Gastrocnemius medialis (tissue), 4 donors: ENCODE results near the gene CLPSL1. TPM values are rescaled to one million over a fixed set of nuclear protein-coding genes. Genes with fewer than 3 reads are reported as not detected.

ENCODE experiments used
- ATAC-seq, 2 donors: fragments of 150-250 bp; one replicate each; pipeline ENCODE4 v1.9.1; 2016
- DNase-seq, 2 donors: peaks; one replicate each; pipeline ENCODE4 v3.0.0-alpha.2; 2019
- H3K27ac ChIP-seq, 4 donors: fragments of 200-600 bp; sonication (generic); 1 replicate in 1 of 4; 2 replicates in 3 of 4; pipeline ENCODE4 v1.5.1; 2016 to 2018; ENCODE audit warnings: mild to moderate bottlenecking in 2 of 4, moderate library complexity in 1 of 4
- H3K27me3 ChIP-seq, 3 donors: fragments of 200-600 bp; sonication (generic) in 2 of 3; 1 replicate in 1 of 3; 2 replicates in 2 of 3; pipeline versions ENCODE4 v1.5.1 to v1.6.0; 2016 to 2019; ENCODE audit warnings: mild to moderate bottlenecking in 1 of 3, moderate library complexity in 1 of 3
- H3K36me3 ChIP-seq, 2 donors: fragments of 200-600 bp; sonication (generic) in 1 of 2; one replicate each; pipeline ENCODE4 v1.5.1; 2017 to 2018
- H3K4me1 ChIP-seq, 2 donors: fragments of 200-600 bp; sonication (generic) in 1 of 2; one replicate each; pipeline ENCODE4 v1.5.1; 2016 to 2017; ENCODE audit warnings: mild to moderate bottlenecking in 2 of 2
- H3K4me3 ChIP-seq, 4 donors: fragments of 200-600 bp; sonication (generic) in 3 of 4; 1 replicate in 1 of 4; 2 replicates in 3 of 4; pipeline ENCODE4 v1.5.1; 2016 to 2019; ENCODE audit warnings: mild to moderate bottlenecking in 2 of 4
- H3K9me3 ChIP-seq, 3 donors: fragments of 200-600 bp; sonication (generic) in 2 of 3; 1 replicate in 1 of 3; 2 replicates in 2 of 3; pipeline ENCODE4 v1.5.1; 2016 to 2019
- CTCF ChIP-seq, 5 experiments: fragments of 450-650 bp in 3 of 5; fragments of 200-600 bp in 2 of 5; sonication (generic) in 2 of 5; IDR thresholded peaks in 4 of 5; conservative IDR thresholded peaks in 1 of 5; 1 replicate in 4 of 5; 2 replicates in 1 of 5; pipeline ENCODE4 v1.5.1; 2016 to 2019; ENCODE audit warnings: antibody characterized with exemption in 5 of 5, mild to moderate bottlenecking in 3 of 5, moderate library complexity in 3 of 5
- POLR2A ChIP-seq, 2 donors: fragments of 450-650 bp; IDR thresholded peaks; one replicate each; pipeline ENCODE4 v1.6.1; 2017; ENCODE audit warnings: antibody characterized with exemption in 2 of 2, mild to moderate bottlenecking in 2 of 2, moderate library complexity in 2 of 2
- in situ Hi-C, 4 donors: fragments of 200-750 bp; cut with MboI; loops; one replicate each; pipeline versions ENCODE4 v1.15.0 to v1.8.0; 2017; ENCODE audit warnings: low sequenced_read_pairs in 4 of 4
- intact Hi-C: fragments of 100-400 bp; cut with DNase I; formaldehyde crosslinking; loops from one replicate; pipeline ENCODE4 v1.15.1; 2023; ENCODE audit warnings: low total_unique reads
- total RNA-seq, 4 donors: library from RNA; depleted of rRNA; stranded (reverse); fragments of >200 nt; gene quantifications; one replicate each; pipeline versions ENCODE4 v1.1.0 to v1.2.3, GENCODE V29; 2016

The CLPSL1 gene
- total RNA-seq, 4 donors from 2014 or later: not detected

- no peaks in the 10 kb centered on the region for H3K4me1 ChIP-seq
- no peak overlapping the region for H3K27ac ChIP-seq
- H3K27me3 ChIP-seq: peaks cover 26 to 38% (median 37%) of the 10 kb centered on the region in 3 donors
- no peaks in the 10 kb centered on the region for H3K9me3 ChIP-seq
- ATAC-seq (no peak), DNase-seq (no peak)
- in situ Hi-C loops (no loop called here), intact Hi-C loops (no loop called here)
- H3K4me3 ChIP-seq: no peak overlapping the region
- TF ChIP-seq CTCF (IDR thresholded peaks at IDR 0.05 in 4 of 5, conservative IDR thresholded peaks at IDR 0.05 in 1 of 5) (no peak), POLR2A (IDR thresholded peaks at IDR 0.05) (no peak)
- H3K36me3 ChIP-seq: no peaks in the 10 kb centered on the region
These were observed 15.1 kb upstream of the CLPSL1 start for GRCh38 chr6:35765739-35766138.

GRCh38 chr6:35769211-35769610, 11.6 kb upstream of the CLPSL1 start:
- DNase-seq (no peak), ATAC-seq (no peak)
- H3K27me3 ChIP-seq: peaks cover 7 to 12% (median 11%) of the 10 kb centered on the region in 3 donors
- H3K9me3 ChIP-seq: no peaks in the 10 kb centered on the region
- no peaks in the 10 kb centered on the region for H3K4me1 ChIP-seq
- no peak overlapping the region for H3K4me3 ChIP-seq
- in situ Hi-C loops: no loop called here
- intact Hi-C loops: no loop called here
- TF ChIP-seq POLR2A (IDR thresholded peaks at IDR 0.05) (no peak), CTCF (IDR thresholded peaks at IDR 0.05 in 4 of 5, conservative IDR thresholded peaks at IDR 0.05 in 1 of 5) (no peak)
- no peak overlapping the region for H3K27ac ChIP-seq
- H3K36me3 ChIP-seq: no peaks in the 10 kb centered on the region

- H3K9me3 ChIP-seq: no peaks in the 10 kb centered on the region
- ATAC-seq: no peak
- H3K4me1 ChIP-seq: no peaks in the 10 kb centered on the region
- H3K27ac ChIP-seq: no peak overlapping the region
- no peak for DNase-seq
- no peak for TF ChIP-seq POLR2A (IDR thresholded peaks at IDR 0.05)
- no peak for TF ChIP-seq CTCF (IDR thresholded peaks at IDR 0.05 in 4 of 5, conservative IDR thresholded peaks at IDR 0.05 in 1 of 5)
- in situ Hi-C loops (no loop called here), intact Hi-C loops (no loop called here)
- H3K4me3 ChIP-seq: no peak overlapping the region
- H3K27me3 ChIP-seq: peaks cover 6 to 11% (median 7%) of the 10 kb centered on the region in 3 donors
- H3K36me3 ChIP-seq: no peaks in the 10 kb centered on the region
These were observed 9.5 kb upstream of the CLPSL1 start for GRCh38 chr6:35771343-35771627.

- DNase-seq: no peak
- peaks cover 0 to 6% of the 10 kb centered on the region in 2 donors for H3K4me1 ChIP-seq
These were observed 6.6 kb upstream of the CLPSL1 start for GRCh38 chr6:35774116-35774794.

More at GRCh38 chr6:35774116-35774794, 6.6 kb upstream of the CLPSL1 start:
- H3K36me3 ChIP-seq: no peaks in the 10 kb centered on the region
- ATAC-seq: no peak
- H3K9me3 ChIP-seq: no peaks in the 10 kb centered on the region
- TF ChIP-seq CTCF (IDR thresholded peaks at IDR 0.05 in 4 of 5, conservative IDR thresholded peaks at IDR 0.05 in 1 of 5) (no peak), POLR2A (IDR thresholded peaks at IDR 0.05) (no peak)
- in situ Hi-C loops (no loop called here), intact Hi-C loops (no loop called here)
- H3K27me3 ChIP-seq: peaks cover 14 to 28% (median 27%) of the 10 kb centered on the region in 3 donors
- no peak overlapping the region for H3K4me3 ChIP-seq
- no peak overlapping the region for H3K27ac ChIP-seq
